Stimulated activated CD8-positive, alpha-beta memory T cell treated with anti-CD3 and anti-CD28 coated beads, Interleukin-4, amount 100 ng/mL, for 4 hours (primary cell): ENCODE results near the gene RHOT2.
A peak's percentile ranks its signal among the peaks of the same experiment; 100 is the strongest.

Source experiments
- DNase-seq, 2 donors: peaks; one replicate each; pipeline ENCODE4 v3.0.0-alpha.2; 2020; ENCODE audit warnings: low read depth in 2 of 2, low spot score in 1 of 2

RHOT2 gene

DNA sequence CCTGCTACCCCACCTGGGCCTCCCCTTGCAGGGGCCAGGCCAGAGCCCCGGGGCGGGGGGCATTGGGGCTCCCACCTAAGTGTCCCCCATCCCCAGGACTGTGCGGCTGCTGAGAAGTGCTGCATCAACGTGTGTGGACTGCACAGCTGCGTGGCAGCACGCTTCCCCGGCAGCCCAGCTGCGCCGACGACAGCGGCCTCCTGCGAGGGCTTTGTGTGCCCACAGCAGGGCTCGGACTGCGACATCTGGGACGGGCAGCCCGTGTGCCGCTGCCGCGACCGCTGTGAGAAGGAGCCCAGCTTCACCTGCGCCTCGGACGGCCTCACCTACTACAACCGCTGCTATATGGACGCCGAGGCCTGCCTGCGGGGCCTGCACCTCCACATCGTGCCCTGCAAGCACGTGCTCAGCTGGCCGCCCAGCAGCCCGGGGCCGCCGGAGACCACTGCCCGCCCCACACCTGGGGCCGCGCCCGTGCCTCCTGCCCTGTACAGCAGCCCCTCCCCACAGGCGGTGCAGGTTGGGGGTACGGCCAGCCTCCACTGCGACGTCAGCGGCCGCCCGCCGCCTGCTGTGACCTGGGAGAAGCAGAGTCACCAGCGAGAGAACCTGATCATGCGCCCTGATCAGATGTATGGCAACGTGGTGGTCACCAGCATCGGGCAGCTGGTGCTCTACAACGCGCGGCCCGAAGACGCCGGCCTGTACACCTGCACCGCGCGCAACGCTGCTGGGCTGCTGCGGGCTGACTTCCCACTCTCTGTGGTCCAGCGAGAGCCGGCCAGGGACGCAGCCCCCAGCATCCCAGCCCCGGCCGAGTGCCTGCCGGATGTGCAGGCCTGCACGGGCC, 35.2 kb upstream of the RHOT2 start:
- DNase-seq: no peak

- no peak for DNase-seq
Observed at GRCh38 chr16:633336-634050, 34.4 kb upstream of the RHOT2 start.

DNA sequence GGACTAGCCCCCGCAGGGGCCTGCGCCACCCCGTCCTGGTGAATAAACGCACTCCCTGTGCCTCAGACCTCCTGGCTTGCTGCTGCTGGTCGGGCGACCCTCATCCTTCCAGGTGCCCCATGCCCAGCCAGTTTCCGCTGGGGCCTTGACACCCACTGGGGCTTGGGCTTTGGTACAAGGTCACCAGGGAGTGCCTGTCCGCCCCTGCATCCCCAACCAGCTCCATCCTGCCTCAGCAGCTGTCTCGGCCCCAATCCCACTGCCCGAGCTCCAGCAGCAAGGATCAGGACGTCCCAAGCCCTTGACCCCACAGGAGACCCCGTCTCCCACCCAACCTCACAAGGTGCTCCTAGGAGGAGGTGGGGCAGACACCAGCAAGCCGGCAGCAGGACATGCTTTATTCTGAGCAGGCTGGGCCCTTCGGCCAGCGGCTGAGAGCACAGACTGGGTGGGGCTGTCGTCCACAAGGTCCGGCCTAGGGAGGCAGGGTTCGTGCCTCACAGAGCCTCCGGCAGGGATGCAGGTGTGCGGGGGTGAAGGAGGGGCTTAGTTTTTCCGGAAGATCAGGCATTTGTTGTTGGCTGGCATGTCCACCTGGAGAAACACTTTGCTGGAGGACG, 33.8 kb upstream of the RHOT2 start:
- DNase-seq: no peak

DNA sequence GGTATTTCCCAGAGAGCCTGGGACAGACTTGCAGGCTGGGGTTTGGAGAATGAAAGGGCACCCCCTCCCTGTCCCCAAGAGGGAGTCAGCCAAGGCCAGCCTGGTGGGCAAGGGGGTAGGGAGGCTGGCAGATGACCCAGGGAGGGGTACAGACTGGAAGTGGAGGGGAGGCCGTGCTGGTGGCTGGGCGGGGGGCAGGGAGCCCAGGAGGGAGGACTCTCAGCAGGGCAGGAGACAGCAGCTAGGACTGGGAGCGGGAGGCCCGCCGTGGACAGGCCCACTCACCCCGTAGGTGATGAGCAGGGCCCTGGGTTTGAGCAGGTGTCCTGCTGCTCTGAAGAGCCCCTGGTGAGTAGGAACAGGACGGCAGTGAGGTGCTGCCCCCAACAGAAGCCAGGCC, 32.9 kb upstream of the RHOT2 start:
- DNase-seq: no peak

DNA sequence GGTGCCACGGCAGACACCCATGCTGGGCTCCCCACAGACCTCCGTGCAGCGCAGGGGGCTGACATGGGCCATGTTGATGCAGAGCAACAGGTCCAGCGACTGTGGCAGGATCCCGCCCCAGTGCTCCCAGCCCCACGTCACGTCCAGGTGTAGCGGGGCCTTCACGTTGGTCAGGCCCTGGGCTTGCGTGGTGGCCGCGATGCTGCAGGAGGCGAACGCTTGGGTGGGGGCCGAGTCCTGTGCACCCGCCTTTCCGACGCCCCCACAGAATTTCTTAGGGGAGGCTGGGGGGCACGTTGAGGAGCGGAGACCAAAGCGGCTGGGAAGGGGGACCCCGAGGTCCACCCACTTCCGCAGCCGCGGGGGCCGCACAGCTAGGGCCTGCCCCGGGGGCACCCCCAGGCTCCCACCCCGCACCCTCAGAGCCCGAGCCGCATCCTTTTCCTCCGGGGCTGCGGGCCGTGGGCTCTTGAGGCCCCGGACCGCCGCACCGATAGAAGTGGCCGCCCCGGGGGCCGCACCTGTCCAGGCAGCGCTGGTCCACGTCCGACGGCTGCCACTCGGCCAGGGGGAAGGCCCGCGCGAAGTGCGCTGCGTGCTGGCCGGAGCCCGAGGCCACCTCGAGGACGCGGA, 32.2 kb upstream of the RHOT2 start:
- no peak for DNase-seq

- peak; percentile 85 to 91 for DNase-seq
Observed at GRCh38 chr16:636206-637080, 31.5 kb upstream of the RHOT2 start, which contains the start of gene METTL26. Gene METTL26 (minus strand): TSS chr16:636305. CDS start chr16:636290, 15 bp downstream.

DNA sequence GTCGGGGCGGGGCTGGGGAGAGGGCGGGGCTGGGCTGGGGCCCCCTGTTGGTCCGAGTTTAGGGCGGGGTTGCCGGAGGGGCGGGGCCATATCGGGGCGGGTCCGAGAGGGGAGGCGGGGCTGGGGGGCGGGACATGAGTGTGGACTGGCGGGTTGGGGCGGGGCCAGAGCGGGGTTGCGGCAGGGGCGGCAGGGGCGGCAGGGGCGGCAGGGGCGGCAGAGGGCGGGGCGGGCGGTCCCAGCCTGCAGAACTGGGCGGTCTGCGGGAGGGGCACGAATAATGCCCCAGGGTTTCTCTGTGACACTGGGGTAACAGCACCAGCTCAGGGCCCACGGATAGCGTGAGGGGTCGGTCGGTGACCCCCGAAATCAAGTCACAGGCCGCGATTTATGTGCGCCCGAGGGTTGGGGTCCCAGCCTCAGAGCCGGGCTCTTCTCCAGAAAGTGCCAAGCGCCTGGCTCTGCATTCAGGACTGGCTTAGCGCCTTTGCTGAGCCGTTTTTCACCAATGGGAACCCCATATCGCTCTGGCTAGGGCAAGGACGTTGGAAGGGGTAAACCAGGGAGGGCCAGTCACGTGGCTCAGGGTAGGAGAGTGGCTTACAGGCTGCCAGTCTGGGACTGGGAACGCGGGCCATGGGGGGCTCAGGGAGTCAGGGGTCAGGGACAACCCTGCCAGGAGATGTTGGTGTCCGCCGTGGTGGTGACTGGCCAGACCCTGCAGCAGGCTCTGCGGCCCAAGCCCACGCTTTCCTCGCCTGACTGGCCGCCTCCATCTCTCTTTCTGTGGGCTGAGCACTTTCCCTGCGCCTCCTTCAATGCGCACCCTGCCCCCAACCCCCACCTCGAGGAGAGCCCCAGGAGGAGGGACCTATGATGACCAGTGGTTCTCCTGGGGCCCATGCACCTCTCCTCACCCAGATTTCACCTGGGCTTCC, 30.6 kb upstream of the RHOT2 start:
- DNase-seq: peak; percentile 63 to 78

GRCh38 chr16:638034-638543, 29.8 kb upstream of the RHOT2 start:
- no peak for DNase-seq

DNA sequence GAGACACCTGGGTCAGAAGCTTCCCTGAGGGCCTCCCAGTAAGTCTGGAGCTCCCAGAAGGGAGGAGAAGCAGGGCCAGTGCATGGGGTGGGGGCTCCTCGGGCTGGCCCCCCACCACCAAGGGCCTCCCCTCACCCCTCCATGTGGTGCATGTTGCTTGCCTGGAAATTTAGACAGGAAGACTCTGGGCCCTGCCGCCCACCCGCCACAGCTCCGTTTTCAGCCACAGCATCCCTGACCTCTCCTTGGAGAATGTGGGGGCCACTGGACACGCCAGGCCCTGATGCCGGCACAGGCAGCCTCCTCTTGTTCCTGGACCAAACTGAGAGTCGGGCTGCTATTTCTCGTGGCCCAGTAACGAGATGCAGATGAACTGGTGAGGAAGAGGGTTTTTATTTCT, 29.1 kb upstream of the RHOT2 start:
- no peak for DNase-seq

DNA sequence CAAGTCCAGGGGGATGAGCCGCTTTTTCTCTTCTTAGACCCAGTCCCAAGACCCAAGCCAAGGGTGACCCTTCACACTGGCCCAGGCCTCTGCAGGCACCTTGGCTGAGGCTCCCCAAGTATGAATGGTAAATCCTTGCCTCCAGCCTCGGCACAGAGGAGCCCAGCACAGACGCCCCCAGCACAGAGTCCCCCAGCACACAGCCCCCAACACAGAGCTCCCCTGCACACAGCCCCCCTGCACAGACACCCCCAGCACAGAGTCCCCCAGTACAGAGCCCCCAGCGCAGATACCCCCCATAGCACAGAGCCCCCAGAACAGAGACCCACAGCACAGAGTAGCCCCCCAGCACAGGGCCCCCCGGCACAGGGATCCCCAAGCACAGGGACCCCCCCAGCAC, 27.3 kb upstream of the RHOT2 start:
- DNase-seq: no peak

- DNase-seq: peak in 1 of 2 donors; percentile 42
Observed at GRCh38 chr16:641326-642188, 26.4 kb upstream of the RHOT2 start, which contains the start of gene MCRIP2. Gene MCRIP2 (plus strand): TSS chr16:641828. CDS start chr16:641992, 164 bp downstream.

- DNase-seq: no peak
Observed at GRCh38 chr16:642189-643049, 25.5 kb upstream of the RHOT2 start.

GRCh38 chr16:643050-643368, 24.9 kb upstream of the RHOT2 start:
- no peak for DNase-seq

GRCh38 chr16:644556-644955, 23.4 kb upstream of the RHOT2 start:
- DNase-seq: no peak

- no peak for DNase-seq
Observed at GRCh38 chr16:645852-646678, 21.9 kb upstream of the RHOT2 start.

DNA sequence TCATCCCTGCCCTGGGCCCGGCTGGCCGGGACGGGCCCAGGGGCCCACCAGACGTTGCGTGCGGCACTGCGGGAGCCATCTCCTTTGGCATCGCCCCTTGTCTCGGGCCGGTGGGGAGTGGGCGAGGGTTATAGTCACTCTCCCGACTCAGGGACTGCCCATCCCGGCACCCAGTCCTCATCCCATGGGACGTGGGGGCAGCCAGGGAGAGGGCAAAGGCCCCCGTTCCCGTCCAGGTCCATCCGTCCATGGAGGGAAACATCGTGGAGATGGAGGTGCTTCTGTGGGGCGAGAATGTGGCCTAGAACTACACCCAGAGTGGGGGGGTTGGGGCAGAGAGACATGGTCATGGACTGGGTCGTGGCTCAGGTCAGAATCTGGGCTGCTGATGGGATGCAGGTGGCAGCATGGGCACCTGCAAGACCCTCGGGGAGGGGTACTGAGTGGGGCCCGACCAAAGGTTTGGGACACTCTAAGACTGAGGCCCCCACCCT, 21.2 kb upstream of the RHOT2 start:
- DNase-seq: no peak
